ENCODE data around the gene UNC80.

Gene UNC80

DNA sequence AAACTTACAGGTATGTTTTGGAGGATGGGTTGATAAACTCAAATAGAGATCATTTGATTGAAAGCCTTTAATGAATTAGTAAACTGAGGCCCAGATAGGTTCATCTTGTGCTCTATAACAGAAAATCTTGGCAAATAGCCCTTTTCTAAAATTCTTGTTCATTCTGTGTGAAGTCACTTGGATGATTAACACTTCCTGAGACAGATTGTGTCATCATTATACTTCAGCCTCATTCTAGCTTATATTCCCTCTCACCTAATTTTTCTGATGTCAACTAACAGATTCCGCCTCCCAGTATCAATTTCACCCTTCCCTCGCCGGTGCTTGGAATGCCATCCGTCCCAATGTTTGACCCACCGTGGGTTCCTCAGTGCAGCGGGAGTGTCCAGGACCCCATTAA lies 146.6 kb downstream of the UNC80 start:
- FAIRE-seq, result no peak

DNA sequence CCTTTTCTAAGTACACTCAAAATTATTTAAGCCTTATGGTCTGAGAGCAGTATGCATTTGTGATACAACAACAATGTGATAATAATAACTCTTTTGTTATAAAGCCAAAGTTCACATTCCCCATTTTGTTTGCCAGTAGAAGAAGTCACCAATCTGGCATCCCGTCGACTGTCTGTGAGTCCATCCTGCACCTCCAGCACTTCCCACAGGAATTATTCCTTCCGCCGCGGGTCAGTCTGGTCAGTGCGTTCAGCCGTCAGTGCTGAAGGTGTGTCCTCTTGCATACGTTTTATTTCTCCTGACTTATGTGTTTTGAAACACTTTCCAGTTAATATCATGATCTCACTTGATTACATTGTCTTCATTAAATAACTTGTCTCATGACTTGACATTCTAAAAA lies 150.5 kb downstream of the UNC80 start:
- FAIRE-seq, result no peak

DNA sequence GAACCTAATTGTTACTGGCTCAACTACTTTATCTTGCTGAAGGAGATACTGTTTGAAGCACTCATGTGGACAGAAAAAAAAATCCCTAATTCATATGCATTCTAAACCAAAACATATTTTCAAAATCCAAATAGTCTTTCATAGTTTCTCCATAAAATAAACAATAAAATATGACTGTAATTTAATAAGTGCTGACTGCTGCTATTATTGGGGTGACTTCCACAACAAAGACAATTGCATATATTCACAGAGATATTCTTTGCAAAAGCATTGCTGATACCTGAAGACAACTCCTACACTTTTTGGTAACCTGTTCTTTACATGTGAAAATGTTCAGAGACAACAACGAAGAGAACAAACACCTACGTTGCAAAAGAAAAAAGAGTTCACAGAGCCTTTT lies 157.7 kb downstream of the UNC80 start:
- FAIRE-seq, result no peak

DNA sequence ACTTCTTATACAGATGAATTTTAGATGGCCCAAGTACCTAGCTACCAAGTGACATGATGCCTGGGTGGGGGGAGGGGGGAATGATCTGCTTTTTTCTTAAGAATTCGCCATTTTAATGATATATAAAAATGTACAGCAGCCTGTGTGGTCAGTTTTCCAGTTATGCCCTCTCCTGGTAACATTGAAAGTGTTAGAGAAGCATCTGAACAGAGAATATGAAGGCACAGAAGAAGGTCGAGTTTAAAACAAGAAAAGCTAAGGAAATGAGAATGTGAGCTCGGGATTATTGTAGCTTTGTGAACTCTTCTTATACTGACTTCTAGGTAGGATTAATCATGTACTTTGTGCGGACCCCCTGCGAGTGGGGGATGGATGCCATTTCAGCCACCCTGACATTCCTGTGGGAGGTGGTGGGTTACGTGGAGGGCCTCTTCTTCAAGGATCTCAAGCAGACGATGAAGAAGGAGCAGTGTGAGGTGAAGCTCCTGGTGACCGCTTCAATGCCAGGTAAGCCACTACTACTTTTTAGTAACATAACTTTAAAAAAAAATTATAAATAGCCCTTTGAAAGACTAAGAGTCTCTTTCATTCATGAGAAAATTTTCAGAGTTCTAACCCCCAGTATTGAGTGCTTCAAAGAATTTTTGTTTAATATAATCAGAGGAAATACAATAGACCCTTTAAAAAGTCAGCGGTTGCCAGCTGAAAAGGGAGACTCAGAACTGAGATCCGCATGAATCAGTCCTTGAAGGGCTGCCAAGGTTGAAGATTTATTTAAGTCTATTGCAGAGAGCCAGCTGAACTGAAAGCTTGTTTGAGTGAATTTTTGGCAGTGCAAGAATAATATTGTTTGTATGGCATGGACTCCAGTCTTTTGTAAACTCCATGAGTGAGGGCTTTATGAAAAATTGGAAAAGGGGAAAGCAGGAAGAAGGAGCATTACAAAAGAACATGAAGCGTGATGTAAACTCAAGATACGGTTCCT lies 162.2 kb downstream of the UNC80 start:
- no peak for FAIRE-seq

DNA sequence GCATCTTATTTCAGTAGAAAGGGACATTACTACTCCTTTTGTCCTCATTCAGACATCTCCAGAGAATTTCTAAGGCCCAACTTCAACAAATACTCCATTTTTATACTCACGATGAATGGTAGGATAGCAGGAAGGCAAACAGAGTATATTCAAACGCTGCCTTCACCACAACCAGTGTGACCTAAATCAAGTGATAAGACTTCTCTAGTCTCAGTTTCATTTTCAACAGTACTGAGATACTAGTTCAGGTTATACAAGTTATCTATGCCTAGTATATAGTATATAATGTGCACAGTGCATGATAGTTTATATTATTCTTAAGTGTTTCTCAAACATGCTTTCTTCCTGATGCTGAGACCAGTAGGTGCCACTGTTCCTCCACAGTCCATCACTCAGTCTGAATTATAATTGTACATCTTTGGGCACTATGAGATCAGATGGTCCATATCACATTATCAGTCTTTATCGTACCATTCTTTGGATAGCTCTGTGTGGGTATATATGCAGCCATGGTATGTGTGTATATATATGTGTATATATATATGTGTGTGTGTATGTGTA lies 164.6 kb downstream of the UNC80 start:
- FAIRE-seq, result no peak

DNA sequence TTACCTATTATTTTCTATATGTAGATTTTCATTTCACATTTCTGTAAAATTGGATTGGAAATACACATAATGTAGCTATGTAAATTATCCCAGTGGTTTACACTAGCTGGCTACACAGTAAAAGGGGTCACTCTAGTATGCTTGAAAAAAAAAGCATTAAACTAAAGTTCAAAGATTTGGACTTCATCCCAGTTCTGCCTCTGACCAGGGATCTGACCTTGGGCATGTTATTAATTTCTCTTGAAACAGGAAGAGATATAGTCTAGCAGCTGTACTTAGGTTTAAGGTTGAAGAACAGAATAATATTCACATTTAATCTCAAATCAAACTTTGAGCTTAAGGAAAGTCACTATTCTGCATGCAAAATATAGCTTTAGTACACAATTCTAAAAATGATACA lies 166.3 kb downstream of the UNC80 start:
- no peak for FAIRE-seq

DNA sequence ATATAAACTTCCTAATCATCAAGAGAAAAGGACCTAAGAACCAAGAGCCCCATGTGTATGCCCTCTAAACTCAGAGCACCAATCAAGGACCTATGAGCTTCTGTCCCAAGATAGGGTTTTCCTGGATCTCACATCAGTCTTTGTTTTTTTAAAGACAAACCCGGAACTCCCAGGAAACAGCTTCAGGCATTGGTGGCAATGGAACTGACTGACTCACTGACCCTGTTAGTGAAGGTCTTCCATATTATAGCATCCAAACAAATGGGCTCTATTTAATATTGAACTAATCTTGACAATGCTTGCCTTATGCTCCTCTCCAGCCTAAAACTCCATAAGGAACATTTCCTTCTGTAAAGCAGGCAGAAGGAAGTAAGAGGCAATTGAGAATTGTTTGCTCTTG lies 167.3 kb downstream of the UNC80 start:
- FAIRE-seq, result no peak

DNA sequence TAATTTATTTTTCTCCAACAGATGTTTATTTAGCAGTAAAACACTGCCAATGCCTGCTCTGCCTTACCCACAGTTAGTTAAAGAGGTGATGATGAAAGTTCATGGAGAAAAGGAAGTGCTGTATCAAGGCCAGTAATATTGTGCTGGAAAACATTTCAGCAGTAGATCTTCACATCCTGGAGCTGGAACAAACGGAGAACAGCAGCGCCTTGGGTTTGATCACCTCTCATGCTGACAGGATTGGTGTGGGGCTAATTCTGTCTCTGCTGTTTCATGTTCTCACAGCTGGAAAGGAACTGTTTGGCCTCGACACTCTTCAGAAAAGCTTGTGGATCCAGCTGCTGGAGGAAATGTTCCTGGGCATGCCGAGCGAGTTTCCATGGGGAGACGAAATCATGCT lies 169.3 kb downstream of the UNC80 start:
- no peak for FAIRE-seq

DNA sequence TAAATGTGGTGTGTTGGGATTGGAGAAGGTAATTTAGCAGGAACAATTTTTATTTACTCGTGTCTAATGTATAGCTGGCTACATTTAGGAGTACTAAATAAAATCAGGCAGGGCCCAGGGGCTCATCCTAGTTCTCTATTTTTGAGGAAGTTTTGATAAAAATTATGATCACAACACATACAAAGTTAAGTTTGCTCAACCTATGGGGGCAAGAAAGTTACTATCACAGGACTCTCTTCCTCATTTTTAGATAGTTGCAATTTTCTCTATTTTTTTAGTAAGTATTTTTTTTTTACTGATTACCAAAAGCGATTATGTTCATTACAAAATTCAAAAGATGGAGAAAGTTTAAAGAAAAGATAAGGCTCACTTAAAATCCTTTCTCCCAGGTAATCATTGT lies 170.8 kb downstream of the UNC80 start:
- no peak for FAIRE-seq

DNA sequence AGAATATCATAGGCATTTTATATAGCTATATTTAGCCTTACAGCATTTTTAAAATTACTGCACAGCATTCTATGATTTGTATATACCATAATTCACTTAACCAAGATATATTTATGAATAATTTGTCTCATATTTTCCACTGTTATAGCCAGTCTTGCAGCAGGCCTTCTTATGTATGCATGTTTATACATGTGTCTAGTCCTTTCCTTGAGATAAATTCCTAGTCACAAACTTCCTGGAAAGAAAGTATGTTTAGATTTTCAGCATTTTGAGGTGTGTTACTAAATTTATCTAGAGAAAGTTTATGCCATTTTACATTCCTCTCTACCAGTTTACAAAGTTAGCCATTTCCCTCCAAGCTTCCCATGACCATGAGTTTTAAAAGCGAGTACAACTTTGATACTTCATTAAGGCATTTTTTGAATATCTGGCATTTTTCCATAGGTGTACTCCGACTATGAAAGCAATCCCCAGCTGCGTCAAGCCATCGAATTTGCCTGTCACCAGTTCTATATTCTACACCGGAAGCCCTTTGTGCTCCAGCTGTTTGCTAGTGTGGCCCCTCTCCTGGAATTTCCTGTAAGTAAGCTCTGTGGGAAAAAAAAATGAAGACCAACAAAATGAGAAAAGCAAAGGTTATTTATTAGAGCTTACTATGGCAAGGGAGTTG lies 171.4 kb downstream of the UNC80 start:
- FAIRE-seq, result peak; percentile 10

DNA sequence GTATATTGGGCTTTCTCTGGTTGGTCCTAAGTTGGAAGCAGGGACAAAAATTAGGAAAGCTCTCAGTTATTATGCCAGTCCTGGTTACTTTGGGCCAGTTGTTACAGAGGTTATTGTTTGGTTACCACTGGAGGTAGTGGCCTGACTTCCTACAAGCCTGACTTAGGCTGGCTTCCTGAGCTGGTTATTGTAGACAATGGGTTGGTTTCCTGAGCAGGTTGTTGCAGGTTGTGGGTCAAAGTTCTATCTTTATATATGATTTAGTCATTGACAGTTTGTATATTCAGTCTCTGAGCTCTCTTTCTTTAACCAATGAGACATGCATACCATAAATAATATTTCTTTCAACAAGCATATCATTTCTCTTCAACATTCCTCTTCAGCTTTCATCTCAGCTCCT lies 172.1 kb downstream of the UNC80 start:
- FAIRE-seq, result no peak

DNA sequence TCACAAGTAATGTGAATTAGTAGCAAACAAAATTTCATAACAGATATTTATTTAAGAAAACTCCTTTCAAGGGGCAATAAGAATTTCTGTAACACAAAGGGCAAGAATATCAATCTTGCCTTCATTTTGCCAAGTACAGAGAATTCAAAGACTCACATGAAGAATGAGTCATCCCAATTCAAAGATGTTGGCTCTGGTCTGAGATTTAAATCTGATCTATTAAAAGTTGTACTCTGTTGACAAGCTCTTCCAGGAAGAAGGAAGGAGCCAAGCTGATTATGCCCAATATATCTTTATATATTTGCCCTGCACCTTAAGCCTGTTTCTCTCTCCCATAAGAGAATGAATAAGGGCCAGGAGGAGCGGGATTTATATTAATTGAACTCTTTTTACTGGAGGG lies 174.9 kb downstream of the UNC80 start:
- FAIRE-seq, result no peak

DNA sequence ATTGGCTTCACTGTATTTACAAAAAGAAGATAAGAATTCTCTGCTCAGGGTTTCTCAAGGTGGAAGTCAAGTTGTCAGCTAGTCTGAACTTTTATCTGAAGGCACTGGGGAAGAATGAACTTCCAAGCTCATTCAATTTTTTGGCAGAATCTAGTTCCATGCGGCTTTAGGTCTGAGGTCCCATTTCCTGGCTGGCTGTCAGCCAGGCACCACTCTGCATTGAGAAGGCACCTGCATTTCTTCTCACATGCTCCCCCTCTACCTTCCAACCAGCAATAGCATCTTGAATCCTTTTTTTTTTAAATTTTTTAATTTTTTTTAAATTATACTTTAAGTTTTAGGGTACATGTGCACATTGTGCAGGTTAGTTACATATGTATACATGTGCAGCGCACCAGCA lies 184.6 kb downstream of the UNC80 start:
- FAIRE-seq, result no peak

DNA sequence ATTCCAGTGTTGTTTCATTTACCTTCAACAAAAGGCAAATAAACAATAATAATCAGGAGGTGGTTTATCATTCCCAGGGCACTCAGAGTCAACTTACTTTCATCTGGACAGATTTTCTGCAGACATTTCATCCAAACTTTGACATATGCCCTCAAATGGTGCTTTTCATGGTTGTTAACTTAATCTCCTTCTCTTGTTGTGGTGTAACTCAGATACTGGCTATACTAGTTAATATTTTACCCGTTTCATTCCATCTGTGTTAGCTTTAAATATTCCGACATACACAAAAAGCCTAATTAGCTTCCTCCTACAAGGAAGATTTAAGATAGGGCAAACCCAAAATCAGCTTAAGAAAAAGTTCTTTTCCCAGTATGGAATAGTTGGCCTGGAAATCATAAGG lies 186.4 kb downstream of the UNC80 start:
- no peak for FAIRE-seq

DNA sequence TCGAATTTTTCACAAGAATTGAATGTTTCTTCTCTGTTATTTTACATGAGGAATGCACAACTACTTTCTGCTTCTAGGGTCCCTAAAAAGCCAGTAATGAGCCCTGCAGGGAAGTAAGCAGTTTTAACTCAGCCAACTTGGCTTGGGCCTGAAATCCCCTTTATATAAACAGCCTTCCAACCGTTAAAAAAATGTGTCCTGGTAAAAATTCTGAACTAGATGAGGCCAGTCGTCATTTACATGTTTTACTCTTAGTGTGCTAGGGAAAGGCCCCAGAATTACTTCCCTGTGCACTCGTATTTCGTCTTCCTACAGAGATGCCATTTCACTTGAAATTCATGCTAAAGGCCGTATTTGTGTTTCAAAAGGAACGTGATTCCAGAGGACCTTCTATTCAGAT lies 188.4 kb downstream of the UNC80 start:
- FAIRE-seq, result no peak

DNA sequence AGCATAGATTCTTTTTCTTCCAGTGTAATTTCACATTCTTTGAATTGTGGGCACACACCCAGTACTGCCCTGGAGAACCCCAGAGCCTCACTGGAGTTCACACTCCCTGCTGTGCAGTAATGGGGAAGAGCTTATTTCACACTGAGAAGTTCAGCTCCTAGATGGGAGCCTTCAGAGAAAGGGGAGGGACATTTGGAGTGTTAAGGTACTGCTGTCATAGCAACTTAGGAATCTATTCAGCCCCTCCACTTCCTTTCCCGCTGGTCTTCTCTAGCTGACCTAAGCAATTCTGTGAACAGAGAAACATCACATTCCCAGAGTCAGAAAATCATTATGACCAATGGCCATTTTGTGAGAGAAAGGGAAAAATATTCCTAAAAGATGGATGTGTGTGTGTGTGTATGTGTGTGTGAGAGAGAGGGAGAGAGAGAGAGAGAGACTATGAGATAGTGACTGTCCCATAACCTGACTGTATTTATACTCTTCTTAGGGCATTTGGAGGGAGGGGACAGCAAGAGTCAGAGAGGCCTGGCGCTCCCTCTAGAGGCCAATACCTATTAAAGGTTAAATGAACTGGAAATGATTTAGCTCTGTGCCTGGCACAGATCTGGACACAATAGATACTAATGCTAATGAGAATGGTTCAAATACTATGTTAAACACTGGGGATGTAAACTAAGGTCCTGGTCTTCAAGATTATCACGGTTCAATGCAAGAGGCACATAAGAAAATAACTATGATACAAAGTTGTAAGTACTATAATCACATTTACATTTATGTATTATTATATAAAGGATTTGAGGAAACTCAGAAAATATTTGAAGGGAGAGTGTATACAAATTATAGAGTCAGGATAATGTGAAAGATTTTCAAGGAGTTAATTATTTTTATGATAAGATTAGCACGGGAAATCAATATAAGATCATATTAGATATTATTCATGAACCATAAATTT lies 189.3 kb downstream of the UNC80 start:
- FAIRE-seq, result no peak

DNA sequence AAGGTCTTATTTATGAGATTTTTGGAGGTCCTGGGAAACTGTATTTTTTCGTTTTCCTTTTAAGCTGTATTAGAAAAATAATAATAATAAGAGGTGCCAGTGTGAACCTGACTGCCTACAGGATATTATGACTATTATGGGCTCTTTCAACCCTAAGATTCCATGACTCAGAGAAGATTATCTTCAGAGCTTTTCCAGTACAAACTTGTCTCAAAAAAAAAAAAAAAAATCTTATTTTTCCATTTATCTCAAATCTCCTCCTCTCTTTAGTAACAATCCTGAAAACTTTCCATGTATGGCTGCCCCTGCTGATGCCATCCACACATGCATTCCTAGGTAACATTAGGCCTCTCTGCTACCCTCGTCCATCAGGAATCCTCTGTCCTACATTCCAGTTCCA lies 194.1 kb downstream of the UNC80 start:
- FAIRE-seq, result no peak

DNA sequence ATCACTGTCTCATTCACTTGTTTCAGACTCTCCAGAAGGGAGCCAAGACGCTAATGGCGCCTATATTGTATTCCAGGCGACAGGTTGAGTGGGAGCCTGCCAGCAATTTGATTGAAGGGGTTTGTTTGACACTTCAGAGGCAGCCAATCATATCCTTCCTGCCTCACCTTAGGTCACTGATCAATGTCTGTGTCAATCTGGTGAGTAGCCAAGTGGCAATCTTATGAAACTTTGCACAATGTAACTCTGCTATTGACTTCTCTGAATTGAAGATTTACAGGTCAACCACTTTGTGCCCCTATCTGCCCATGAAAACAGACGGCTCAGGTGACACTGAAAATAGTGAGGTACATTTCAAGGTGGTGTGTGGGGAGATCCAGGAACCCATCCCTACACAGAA lies 198.1 kb downstream of the UNC80 start:
- no peak for FAIRE-seq

DNA sequence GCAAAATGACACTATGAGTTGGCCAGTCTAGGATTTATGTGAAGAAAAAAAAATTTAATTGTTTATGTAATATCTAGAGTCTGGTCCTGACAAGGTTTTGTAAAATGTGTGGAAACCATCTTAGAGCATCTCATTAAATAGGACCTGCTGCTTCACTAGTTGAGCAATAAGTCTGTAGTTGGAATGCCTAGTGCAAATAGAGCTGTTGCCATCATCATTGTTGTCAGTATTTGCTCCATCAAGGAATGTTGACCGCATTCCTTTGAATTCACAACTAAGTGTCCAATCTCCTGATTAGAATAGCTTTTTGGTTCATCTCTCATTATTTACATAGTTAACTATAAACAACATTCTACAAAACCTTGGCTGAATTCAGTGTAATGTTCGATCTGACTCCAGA lies 198.6 kb downstream of the UNC80 start:
- no peak for FAIRE-seq

DNA sequence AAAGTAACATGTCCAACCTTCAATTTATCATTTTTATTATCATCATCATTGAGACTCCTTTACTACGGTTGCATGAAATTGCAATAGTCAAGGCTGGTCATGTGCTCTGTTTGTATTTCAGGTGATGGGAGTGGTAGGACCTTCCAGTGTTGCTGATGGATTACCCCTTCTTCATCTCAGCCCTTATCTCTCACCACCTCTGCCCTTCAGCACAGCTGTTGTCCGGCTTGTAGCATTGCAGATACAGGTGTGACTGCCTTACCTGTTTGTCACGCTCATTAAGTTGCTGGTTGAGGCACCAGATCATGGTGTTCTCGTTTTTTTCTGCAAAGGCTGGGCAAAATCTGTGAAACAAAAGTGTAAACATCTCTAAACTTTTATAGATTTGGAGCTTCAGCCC lies 199.1 kb downstream of the UNC80 start:
- no peak for FAIRE-seq

DNA sequence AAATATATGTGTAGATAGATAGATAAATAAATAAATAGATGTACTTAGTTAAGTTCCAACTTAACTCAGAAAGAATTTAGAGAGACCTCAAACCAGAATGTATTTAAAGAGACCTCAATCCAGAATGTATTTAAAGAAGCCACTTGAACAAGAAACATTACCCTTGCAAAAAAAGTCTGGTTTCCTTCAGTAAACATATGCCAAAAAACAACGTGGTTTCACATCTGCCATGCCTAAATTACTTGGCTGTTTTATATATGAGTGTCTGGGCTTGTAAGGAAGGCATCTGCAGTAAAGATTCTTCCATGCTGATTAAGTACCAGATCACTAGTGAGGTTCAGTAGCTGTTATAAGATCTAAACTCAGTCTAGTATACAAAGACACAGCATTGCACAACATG lies 201.7 kb downstream of the UNC80 start:
- FAIRE-seq, result no peak

DNA sequence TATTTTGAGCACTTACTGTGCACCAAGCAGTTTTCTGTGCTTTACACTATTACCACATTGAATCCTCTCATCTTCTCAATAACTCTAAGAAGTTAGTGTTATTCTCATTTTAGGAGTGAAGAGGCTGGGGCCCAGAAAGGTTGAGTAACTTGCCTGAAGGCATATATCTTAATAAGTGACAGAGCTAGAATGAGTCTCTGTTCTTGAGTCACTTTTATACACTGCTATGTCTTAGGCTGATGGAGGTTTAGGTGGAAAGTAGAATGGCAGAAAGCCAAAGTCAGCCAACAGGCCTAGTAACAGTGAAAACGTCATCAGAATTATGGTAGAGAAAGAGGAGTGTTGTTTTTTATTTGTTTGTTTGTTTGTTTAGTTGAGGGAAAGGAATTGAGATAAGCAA lies 202.9 kb downstream of the UNC80 start:
- no peak for FAIRE-seq
